ENCODE measurements around the gene FBXW11. TPM values are rescaled to one million over a fixed set of nuclear protein-coding genes. Genes with fewer than 3 reads are reported as not detected.

Gene FBXW11
- polyA plus RNA-seq, 1 donor, result 58.1 TPM

GRCh38 chr5:171842777-171843328 is 163.6 kb downstream of the FBXW11 start:
- DNase-seq, result no peak

GRCh38 chr5:171841984-171842776 is 164.3 kb downstream of the FBXW11 start:
- DNase-seq, result no peak

- DNase-seq, result no peak
Observed at GRCh38 chr5:171840711-171841522, 165.5 kb downstream of the FBXW11 start.

- no peak for DNase-seq
Observed at GRCh38 chr5:171840066-171840465, 166.4 kb downstream of the FBXW11 start.

- no peak for DNase-seq
Observed at GRCh38 chr5:171839112-171839511, 167.3 kb downstream of the FBXW11 start.

GRCh38 chr5:171838066-171838465 is 168.4 kb downstream of the FBXW11 start:
- DNase-seq, result no peak

GRCh38 chr5:171837522-171837921 is 168.9 kb downstream of the FBXW11 start:
- no peak for DNase-seq

GRCh38 chr5:171835066-171835465 is 171.4 kb downstream of the FBXW11 start:
- DNase-seq, result no peak

- DNase-seq, result no peak
Observed at GRCh38 chr5:171834461-171834860, 172.0 kb downstream of the FBXW11 start.

GRCh38 chr5:171832775-171833174 is 173.7 kb downstream of the FBXW11 start:
- no peak for DNase-seq

GRCh38 chr5:171830686-171831085 is 175.8 kb downstream of the FBXW11 start:
- DNase-seq, result no peak

- no peak for DNase-seq
Observed at GRCh38 chr5:171827162-171827561, 179.3 kb downstream of the FBXW11 start.

GRCh38 chr5:171826132-171826531 is 180.3 kb downstream of the FBXW11 start:
- no peak for DNase-seq

GRCh38 chr5:171825051-171825450 is 181.4 kb downstream of the FBXW11 start:
- no peak for DNase-seq

- no peak for DNase-seq
Observed at GRCh38 chr5:171823269-171823668, 183.2 kb downstream of the FBXW11 start.

GRCh38 chr5:171821286-171821685 is 185.2 kb downstream of the FBXW11 start:
- DNase-seq, result no peak

GRCh38 chr5:171820561-171820960 is 185.9 kb downstream of the FBXW11 start:
- no peak for DNase-seq

GRCh38 chr5:171816666-171817065 is 189.8 kb downstream of the FBXW11 start:
- no peak for DNase-seq

GRCh38 chr5:171813813-171814490 is 192.5 kb downstream of the FBXW11 start:
- no peak for DNase-seq

- DNase-seq, result no peak
Observed at GRCh38 chr5:171813270-171813669, 193.2 kb downstream of the FBXW11 start.

Measured in left kidney (tissue), 2 donors.